Ishikawa (cell line): ENCODE data around the gene IPCEF1.

Experiments used
- CREB1 ChIP-seq: IDR thresholded peaks from 2 replicates; pipeline ENCODE4 v1.6.1; 2012; ENCODE audit warnings: low read depth
- MAX ChIP-seq: IDR thresholded peaks from 2 replicates; pipeline ENCODE4 v1.6.1; 2012
- NFIC ChIP-seq: IDR thresholded peaks from 2 replicates; pipeline ENCODE4 v1.6.1; 2012
- REST ChIP-seq: IDR thresholded peaks from 2 replicates; pipeline ENCODE4 v1.6.1; 2012; ENCODE audit warnings: low read depth, mild to moderate bottlenecking
- TAF1 ChIP-seq: IDR thresholded peaks from 2 replicates; pipeline ENCODE4 v1.6.1; 2012; ENCODE audit warnings: low read depth, mild to moderate bottlenecking
- TEAD4 ChIP-seq: IDR thresholded peaks from 2 replicates; pipeline ENCODE4 v1.6.1; 2012

- TF ChIP-seq REST = no peak
- TF ChIP-seq MAX = no peak
- no peak for TF ChIP-seq CREB1
- no peak for TF ChIP-seq TEAD4
- no peak for TF ChIP-seq NFIC
- TF ChIP-seq TAF1 = no peak
These were observed 117.8 kb downstream of the IPCEF1 start for GRCh38 chr6:154238831-154239230.
